SK-N-SH (cell line): Measurements from ENCODE around the gene RRAD. TPM values are rescaled to one million over a fixed set of nuclear protein-coding genes. Genes with fewer than 3 reads are reported as not detected.
A peak's percentile ranks its signal among the peaks of the same experiment; 100 is the strongest.

Experiments
- CTCF ChIA-PET: fragments of 300-600, 350-600 bp; formaldehyde crosslinking; extraction: SDS; loops from one replicate; lab custom pipeline; 2021; lab: Yijun Ruan, JAX
- POLR2A ChIA-PET: fragments of 350-600 bp; sonication (Branson Sonifier 250); formaldehyde crosslinking; extraction: SDS; loops from one replicate; lab custom pipeline; 2020; ENCODE audit warnings: antibody characterized with exemption, inconsistent platforms; lab: Yijun Ruan, JAX
- DNase-seq: peaks from one replicate; pipeline ENCODE4 v3.0.0; 2012
- H2AFZ ChIP-seq: fragments of 200-600 bp; sonication (generic); 2 replicates; pipeline ENCODE4 v1.8.1; 2016; ENCODE audit warnings: antibody characterized with exemption, mild to moderate bottlenecking, low read depth
- H3F3A ChIP-seq: fragments of 200-600 bp; sonication (generic); replicated peaks from 2 replicates; pipeline ENCODE3; 2016; ENCODE audit warnings: antibody characterized with exemption, mild to moderate bottlenecking; ENCODE audit not compliant: insufficient read depth
- H3K27ac ChIP-seq, 2 experiments: fragments of 200-500 bp in 1 of 2; fragments of 200-600 bp in 1 of 2; sonication (Bioruptor generic) in 1 of 2; sonication (generic), shearing (Covaris generic) in 1 of 2; 2 replicates each; pipeline versions ENCODE4 v1.5.1 to v1.6.1; 2014 to 2016; ENCODE audit warnings: low read depth in 2 of 2, inconsistent platforms in 1 of 2, low read length in 1 of 2, mild to moderate bottlenecking in 1 of 2, mixed read lengths in 1 of 2
- H3K27me3 ChIP-seq: fragments of 200-600 bp; sonication (generic), shearing (Covaris generic); 2 replicates; pipeline ENCODE4 v1.6.1; 2016; ENCODE audit warnings: mixed run types; ENCODE audit not compliant: insufficient read depth
- H3K36me3 ChIP-seq, 2 experiments: fragments of 200-500 bp in 1 of 2; fragments of 200-600 bp in 1 of 2; sonication (Bioruptor generic) in 1 of 2; sonication (generic) in 1 of 2; replicated peaks in 1 of 2; 2 replicates each; pipeline versions ENCODE3 to v1.5.1; 2014 to 2016; ENCODE audit warnings: low read length in 1 of 2, mild to moderate bottlenecking in 1 of 2; ENCODE audit not compliant: insufficient read depth in 2 of 2, control insufficient read depth in 1 of 2
- H3K4me1 ChIP-seq, 2 experiments: fragments of 200-500 bp in 1 of 2; fragments of 200-600 bp in 1 of 2; sonication (Bioruptor generic) in 1 of 2; sonication (generic), shearing (Covaris generic) in 1 of 2; 2 replicates each; pipeline versions ENCODE4 v1.5.1 to v1.6.1; 2014 to 2016; ENCODE audit warnings: low read depth in 1 of 2, low read length in 1 of 2, mixed run types in 1 of 2; ENCODE audit not compliant: insufficient read depth in 2 of 2, control insufficient read depth in 1 of 2
- H3K4me2 ChIP-seq: fragments of 200-600 bp; sonication (generic), shearing (Covaris generic); 2 replicates; pipeline ENCODE4 v1.6.1; 2017; ENCODE audit warnings: mixed run types
- H3K4me3 ChIP-seq, 2 experiments: fragments of 200-500 bp in 1 of 2; fragments of 200-600 bp in 1 of 2; sonication (Bioruptor generic) in 1 of 2; sonication (generic), shearing (Covaris generic) in 1 of 2; 2 replicates each; pipeline versions ENCODE4 v1.5.1 to v1.8.1; 2014 to 2016; ENCODE audit warnings: low read depth in 2 of 2, inconsistent platforms in 1 of 2, low read length in 1 of 2, mild to moderate bottlenecking in 1 of 2, mixed read lengths in 1 of 2, moderate library complexity in 1 of 2
- H3K79me2 ChIP-seq: fragments of 200-600 bp; sonication (generic); 2 replicates; pipeline ENCODE4 v1.8.1; 2017; ENCODE audit warnings: mild to moderate bottlenecking; ENCODE audit not compliant: insufficient read depth
- H3K9ac ChIP-seq: fragments of 200-600 bp; sonication (generic); 2 replicates; pipeline ENCODE4 v1.6.1; 2017; ENCODE audit warnings: mixed run types
- H3K9me2 ChIP-seq: fragments of 200-600 bp; sonication (generic); 2 replicates; pipeline ENCODE4 v1.6.1; 2017; ENCODE audit warnings: mixed run types
- H3K9me3 ChIP-seq: fragments of 200-600 bp; sonication (generic); 2 replicates; pipeline ENCODE4 v1.6.1; 2017; ENCODE audit warnings: mixed run types, mild to moderate bottlenecking, moderate library complexity
- H4K20me1 ChIP-seq: fragments of 200-600 bp; sonication (generic); 2 replicates; pipeline ENCODE4 v1.6.1; 2017; ENCODE audit warnings: mild to moderate bottlenecking, mixed run types; ENCODE audit not compliant: insufficient read depth
- CHD2 ChIP-seq: fragments of 150-350 bp; IDR thresholded peaks from 2 replicates; pipeline ENCODE4 v1.6.1; 2018; ENCODE audit warnings: low read length; ENCODE audit not compliant: partially characterized antibody
- EZH2phosphoT487 ChIP-seq: fragments of 200-600 bp; sonication (generic); IDR thresholded peaks from 2 replicates; pipeline ENCODE4 v1.6.1; 2017; ENCODE audit warnings: low read depth, mixed run types, mild to moderate bottlenecking, antibody characterized with exemption, moderate library complexity, borderline replicate concordance
- FOSL2 ChIP-seq: IDR thresholded peaks from 2 replicates; pipeline ENCODE4 v1.4.0; 2012; ENCODE audit warnings: low read depth, mild to moderate bottlenecking, moderate library complexity, borderline replicate concordance
- FOXJ3 ChIP-seq: sonication (generic); formaldehyde crosslinking; IDR thresholded peaks from 2 replicates; pipeline ENCODE4 v1.5.1; 2020; ENCODE audit warnings: mild to moderate bottlenecking, missing genetic modification reagents
- FOXM1 ChIP-seq: IDR thresholded peaks from 2 replicates; pipeline ENCODE4 v1.4.0; 2012; ENCODE audit warnings: low read depth, mild to moderate bottlenecking
- GABPA ChIP-seq: IDR thresholded peaks from 2 replicates; pipeline ENCODE4 v1.4.0; 2012; ENCODE audit warnings: low read depth, mild to moderate bottlenecking
- GATA2 ChIP-seq: sonication (generic); formaldehyde crosslinking; IDR thresholded peaks from 2 replicates; pipeline ENCODE4 v1.5.0; 2020; ENCODE audit warnings: mild to moderate bottlenecking, missing genetic modification reagents
- NFIC ChIP-seq: IDR thresholded peaks from 2 replicates; pipeline ENCODE4 v1.4.0; 2012; ENCODE audit warnings: borderline replicate concordance
- RFX5 ChIP-seq: IDR thresholded peaks from 2 replicates; pipeline ENCODE4 v1.6.1; 2012; ENCODE audit warnings: mild to moderate bottlenecking, improper control_type of control experiment, low read length
- TCF12 ChIP-seq: IDR thresholded peaks from 2 replicates; pipeline ENCODE4 v1.4.0; 2012
- TEAD4 ChIP-seq: IDR thresholded peaks from 2 replicates; pipeline ENCODE4 v1.4.0; 2012; ENCODE audit warnings: mild to moderate bottlenecking, borderline replicate concordance; ENCODE audit not compliant: insufficient read depth
- YY1 ChIP-seq: IDR thresholded peaks from 2 replicates; pipeline ENCODE4 v1.4.0; 2012; ENCODE audit warnings: low read depth, mild to moderate bottlenecking
- WGBS: methylation state at CpG from one replicate; pipeline ENCODE4 v1.1.6; 2017; ENCODE audit warnings: low lambda C conversion rate; 5-methylcytosine and 5-hydroxymethylcytosine counted together
- polyA plus RNA-seq, 3 experiments: library from polyadenylated mRNA; depleted of rRNA; stranded (reverse); fragments of >200 nt; gene quantifications; 2 replicates each; pipeline ENCODE4 v1.2.3, GENCODE V29; 2012
- TF ChIP-seq, protein P1 (sequence below): IDR thresholded peaks from 2 replicates; pipeline ENCODE4 v1.4.0; 2012; ENCODE audit warnings: low read depth
- TF ChIP-seq, protein P2 (sequence below): IDR thresholded peaks from 2 replicates; pipeline ENCODE4 v1.6.1; 2012; ENCODE audit warnings: mild to moderate bottlenecking, low read depth, low read length, moderate library complexity
- TF ChIP-seq, protein P3 (sequence below): IDR thresholded peaks from 2 replicates; pipeline ENCODE4; 2012
- TF ChIP-seq, protein P4 (sequence below): fragments of 200-600 bp; sonication (generic); IDR thresholded peaks from 2 replicates; pipeline ENCODE4 v1.6.1; 2017; ENCODE audit warnings: antibody characterized with exemption, mild to moderate bottlenecking, moderate library complexity

The RRAD gene
- polyA plus RNA-seq, 1 of the 3 experiments (the other 2 are of a cell fraction) = 9.3 TPM

DNA sequence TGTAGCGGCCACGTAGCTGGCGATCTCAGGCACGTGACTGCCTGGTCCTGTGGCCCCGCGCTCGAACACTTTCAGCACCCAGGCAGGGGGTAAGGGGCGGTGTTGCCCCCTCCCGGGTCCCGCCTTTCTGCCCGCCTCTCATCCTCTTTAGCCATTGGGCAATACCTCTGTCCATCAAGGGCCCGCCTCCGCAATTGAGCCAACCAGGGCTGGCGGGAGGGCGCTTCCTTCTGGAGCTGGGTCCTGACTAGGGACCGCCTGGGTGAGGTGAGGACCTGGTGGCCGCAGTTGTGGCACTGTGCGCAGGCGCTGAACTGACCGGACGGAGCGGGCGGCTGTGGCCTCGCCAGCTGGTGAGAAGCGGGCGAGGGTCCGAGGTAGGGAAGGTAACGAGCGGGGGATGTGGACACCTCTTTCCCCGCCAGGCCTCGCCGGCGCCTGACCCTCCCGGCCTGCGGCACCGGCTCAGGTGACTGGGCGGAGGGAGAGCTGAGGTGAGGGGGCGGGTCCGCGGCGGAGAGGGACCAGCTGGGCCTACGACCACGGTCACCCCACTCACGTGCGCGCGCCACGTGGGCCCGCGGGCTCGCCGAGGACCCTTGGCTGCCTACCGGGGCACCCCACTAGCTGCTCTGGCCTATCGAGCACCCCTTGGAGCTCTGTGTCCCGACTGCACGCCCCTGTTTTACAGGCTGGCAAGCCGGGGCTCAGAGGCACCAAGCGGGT lies 44.9 kb downstream of the RRAD start, which contains the start of gene PDP2 (continued):
- TF ChIP-seq FOXJ3 (CRISPR knock-in tag) = no peak
- TF ChIP-seq, protein P1, sequence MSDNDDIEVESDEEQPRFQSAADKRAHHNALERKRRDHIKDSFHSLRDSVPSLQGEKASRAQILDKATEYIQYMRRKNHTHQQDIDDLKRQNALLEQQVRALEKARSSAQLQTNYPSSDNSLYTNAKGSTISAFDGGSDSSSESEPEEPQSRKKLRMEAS = peak; percentile 79
- no peak for TF ChIP-seq EZH2phosphoT487
- TF ChIP-seq NFIC = no peak
- TF ChIP-seq FOSL2 = no peak
- TF ChIP-seq YY1 = no peak
- TF ChIP-seq, protein P2, sequence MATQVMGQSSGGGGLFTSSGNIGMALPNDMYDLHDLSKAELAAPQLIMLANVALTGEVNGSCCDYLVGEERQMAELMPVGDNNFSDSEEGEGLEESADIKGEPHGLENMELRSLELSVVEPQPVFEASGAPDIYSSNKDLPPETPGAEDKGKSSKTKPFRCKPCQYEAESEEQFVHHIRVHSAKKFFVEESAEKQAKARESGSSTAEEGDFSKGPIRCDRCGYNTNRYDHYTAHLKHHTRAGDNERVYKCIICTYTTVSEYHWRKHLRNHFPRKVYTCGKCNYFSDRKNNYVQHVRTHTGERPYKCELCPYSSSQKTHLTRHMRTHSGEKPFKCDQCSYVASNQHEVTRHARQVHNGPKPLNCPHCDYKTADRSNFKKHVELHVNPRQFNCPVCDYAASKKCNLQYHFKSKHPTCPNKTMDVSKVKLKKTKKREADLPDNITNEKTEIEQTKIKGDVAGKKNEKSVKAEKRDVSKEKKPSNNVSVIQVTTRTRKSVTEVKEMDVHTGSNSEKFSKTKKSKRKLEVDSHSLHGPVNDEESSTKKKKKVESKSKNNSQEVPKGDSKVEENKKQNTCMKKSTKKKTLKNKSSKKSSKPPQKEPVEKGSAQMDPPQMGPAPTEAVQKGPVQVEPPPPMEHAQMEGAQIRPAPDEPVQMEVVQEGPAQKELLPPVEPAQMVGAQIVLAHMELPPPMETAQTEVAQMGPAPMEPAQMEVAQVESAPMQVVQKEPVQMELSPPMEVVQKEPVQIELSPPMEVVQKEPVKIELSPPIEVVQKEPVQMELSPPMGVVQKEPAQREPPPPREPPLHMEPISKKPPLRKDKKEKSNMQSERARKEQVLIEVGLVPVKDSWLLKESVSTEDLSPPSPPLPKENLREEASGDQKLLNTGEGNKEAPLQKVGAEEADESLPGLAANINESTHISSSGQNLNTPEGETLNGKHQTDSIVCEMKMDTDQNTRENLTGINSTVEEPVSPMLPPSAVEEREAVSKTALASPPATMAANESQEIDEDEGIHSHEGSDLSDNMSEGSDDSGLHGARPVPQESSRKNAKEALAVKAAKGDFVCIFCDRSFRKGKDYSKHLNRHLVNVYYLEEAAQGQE = no peak
- TF ChIP-seq, all 33 proteins: peak for 11

DNA sequence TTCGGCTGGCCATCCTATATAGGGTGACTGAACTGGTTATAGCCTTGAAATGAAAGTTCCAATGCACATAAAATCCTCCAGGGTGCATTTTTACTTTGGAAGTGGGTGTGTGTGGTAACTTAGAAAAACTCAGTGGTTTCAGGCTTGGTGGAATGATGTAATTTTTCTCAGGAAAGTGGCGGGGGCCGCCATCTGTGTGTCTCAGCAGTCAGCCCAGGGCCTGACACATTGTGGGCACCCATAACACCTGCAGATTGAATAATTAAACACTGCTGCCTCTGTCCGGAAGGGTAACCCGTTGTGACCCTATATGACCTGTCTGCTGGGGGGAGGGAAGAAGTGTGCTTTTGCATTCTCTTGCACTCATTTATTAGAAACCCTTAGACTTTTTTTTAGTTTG lies 47.3 kb downstream of the RRAD start:
- H3K9ac ChIP-seq = no peak overlapping the region
- peaks cover 0 to 7% of the 10 kb centered on the region in 2 experiments; a peak in 2 of 4 replicates for H3K4me1 ChIP-seq
- 88% methylated on average over 5 of the region's 5 CpGs for WGBS
- H2AFZ ChIP-seq = 0 out of 2 replicates have a peak overlapping the region, but pooled peaks have one; percentile 10
- no peaks in the 10 kb centered on the region for H3K9me2 ChIP-seq
- POLR2A ChIA-PET = no interaction called here
- no peaks in the 10 kb centered on the region for H3K36me3 ChIP-seq
- no peak for DNase-seq
- H3K9me3 ChIP-seq = no peaks in the 10 kb centered on the region
- H3K79me2 ChIP-seq = peaks cover 15% of the 10 kb centered on the region
- H3K27me3 ChIP-seq = no peaks in the 10 kb centered on the region
- no peak overlapping the region for H3K27ac ChIP-seq
- H4K20me1 ChIP-seq = no peaks in the 10 kb centered on the region
- no peak for TF ChIP-seq TCF12
- TF ChIP-seq, protein P3, sequence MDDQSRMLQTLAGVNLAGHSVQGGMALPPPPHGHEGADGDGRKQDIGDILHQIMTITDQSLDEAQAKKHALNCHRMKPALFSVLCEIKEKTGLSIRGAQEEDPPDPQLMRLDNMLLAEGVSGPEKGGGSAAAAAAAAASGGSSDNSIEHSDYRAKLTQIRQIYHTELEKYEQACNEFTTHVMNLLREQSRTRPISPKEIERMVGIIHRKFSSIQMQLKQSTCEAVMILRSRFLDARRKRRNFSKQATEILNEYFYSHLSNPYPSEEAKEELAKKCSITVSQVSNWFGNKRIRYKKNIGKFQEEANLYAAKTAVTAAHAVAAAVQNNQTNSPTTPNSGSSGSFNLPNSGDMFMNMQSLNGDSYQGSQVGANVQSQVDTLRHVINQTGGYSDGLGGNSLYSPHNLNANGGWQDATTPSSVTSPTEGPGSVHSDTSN = no peak
- no peak for TF ChIP-seq EZH2phosphoT487
- TF ChIP-seq GATA2 (CRISPR knock-in tag) = no peak
- TF ChIP-seq CHD2 = no peak
- TF ChIP-seq GABPA = no peak
- TF ChIP-seq TEAD4 = no peak
- TF ChIP-seq, protein P4, sequence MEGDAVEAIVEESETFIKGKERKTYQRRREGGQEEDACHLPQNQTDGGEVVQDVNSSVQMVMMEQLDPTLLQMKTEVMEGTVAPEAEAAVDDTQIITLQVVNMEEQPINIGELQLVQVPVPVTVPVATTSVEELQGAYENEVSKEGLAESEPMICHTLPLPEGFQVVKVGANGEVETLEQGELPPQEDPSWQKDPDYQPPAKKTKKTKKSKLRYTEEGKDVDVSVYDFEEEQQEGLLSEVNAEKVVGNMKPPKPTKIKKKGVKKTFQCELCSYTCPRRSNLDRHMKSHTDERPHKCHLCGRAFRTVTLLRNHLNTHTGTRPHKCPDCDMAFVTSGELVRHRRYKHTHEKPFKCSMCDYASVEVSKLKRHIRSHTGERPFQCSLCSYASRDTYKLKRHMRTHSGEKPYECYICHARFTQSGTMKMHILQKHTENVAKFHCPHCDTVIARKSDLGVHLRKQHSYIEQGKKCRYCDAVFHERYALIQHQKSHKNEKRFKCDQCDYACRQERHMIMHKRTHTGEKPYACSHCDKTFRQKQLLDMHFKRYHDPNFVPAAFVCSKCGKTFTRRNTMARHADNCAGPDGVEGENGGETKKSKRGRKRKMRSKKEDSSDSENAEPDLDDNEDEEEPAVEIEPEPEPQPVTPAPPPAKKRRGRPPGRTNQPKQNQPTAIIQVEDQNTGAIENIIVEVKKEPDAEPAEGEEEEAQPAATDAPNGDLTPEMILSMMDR = no peak
- no peak for TF ChIP-seq FOXM1
- TF ChIP-seq RFX5 = no peak
- CTCF ChIA-PET = interaction anchor here (0.6 to 1.4 kb wide), 3 partner anchors 10 to 84 kb away, joined by 3 to 7 read pairs (median 3); no protein-coding TSS in a partner anchor
- H3K4me2 ChIP-seq = no peak overlapping the region
- no peak overlapping the region for H3K4me3 ChIP-seq
- peaks cover 14% of the 10 kb centered on the region for H3F3A ChIP-seq
